ENCODE results near the gene MAIP1.

GRCh38 chr2:199911052-199911876, 44.1 kb upstream of the MAIP1 start, which contains the start of gene C2orf69:
- no peak for TF ChIP-seq CTCF (conservative IDR thresholded peaks at IDR 0.05 in 1 of 2, IDR thresholded peaks at IDR 0.05 in 1 of 2; ENCODE audit: extremely low read depth in 1 of 2, insufficient read depth in 1 of 2, low read depth in 1 of 2, low read length in 2 of 2)
- TF ChIP-seq EZH2 (IDR thresholded peaks at IDR 0.05; ENCODE audit: borderline replicate concordance, low read length), result no peak

Measured in mammary epithelial cell (primary cell).